Raji (cell line): ENCODE measurements around the gene BMP8A.

Experiments used
- POLR2A ChIP-seq: IDR thresholded peaks from 2 replicates; pipeline ENCODE4 v1.6.1; 2011; ENCODE audit warnings: low read depth, low read length, control low read depth; ENCODE audit not compliant: insufficient read depth

Gene BMP8A

DNA sequence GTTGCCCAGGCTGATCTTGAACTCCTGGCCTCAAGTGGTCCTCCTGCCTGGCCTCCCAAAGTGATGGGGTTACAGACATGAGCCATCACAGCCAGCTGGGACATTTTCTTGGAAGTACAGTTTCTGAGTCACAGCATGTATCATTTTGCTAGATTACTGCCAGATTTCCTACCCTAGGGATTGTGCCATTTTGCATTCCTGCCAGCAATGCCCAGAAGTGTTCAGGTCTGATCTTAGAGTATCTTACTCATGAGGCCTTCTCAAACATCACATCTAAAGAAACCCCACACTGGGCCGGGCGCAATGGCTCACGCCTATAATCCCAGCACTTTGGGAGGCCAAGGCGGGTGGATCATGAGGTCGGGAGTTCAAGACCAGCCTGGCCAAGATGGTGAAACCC, 10.2 kb downstream of the BMP8A start:
- TF ChIP-seq POLR2A = no peak

DNA sequence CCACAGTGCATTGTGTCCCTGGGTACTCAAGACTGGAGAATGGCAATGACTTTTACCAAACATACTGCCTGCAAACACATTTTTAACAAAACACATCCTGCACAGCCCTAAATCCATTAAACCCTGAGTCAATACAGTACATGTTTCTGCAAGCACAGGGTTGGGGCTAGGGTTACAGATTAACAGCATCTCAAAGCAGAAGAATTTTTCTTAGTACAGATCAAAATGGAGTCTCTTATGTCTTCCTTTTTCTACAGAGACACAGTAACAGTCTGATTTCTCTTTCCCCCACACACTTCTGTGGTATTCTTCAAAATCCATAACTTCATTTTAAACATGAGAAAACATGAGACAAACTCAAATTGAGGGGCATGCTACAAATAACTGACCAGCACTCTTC, 13.9 kb downstream of the BMP8A start:
- TF ChIP-seq POLR2A = no peak

GRCh38 chr1:39507230-39507928, 15.9 kb downstream of the BMP8A start:
- no peak for TF ChIP-seq POLR2A

- no peak for TF ChIP-seq POLR2A
Measured at GRCh38 chr1:39508266-39508665, 16.8 kb downstream of the BMP8A start.

GRCh38 chr1:39508857-39509305, 17.4 kb downstream of the BMP8A start:
- TF ChIP-seq POLR2A = no peak

GRCh38 chr1:39509360-39510009, 18.0 kb downstream of the BMP8A start:
- TF ChIP-seq POLR2A = no peak

DNA sequence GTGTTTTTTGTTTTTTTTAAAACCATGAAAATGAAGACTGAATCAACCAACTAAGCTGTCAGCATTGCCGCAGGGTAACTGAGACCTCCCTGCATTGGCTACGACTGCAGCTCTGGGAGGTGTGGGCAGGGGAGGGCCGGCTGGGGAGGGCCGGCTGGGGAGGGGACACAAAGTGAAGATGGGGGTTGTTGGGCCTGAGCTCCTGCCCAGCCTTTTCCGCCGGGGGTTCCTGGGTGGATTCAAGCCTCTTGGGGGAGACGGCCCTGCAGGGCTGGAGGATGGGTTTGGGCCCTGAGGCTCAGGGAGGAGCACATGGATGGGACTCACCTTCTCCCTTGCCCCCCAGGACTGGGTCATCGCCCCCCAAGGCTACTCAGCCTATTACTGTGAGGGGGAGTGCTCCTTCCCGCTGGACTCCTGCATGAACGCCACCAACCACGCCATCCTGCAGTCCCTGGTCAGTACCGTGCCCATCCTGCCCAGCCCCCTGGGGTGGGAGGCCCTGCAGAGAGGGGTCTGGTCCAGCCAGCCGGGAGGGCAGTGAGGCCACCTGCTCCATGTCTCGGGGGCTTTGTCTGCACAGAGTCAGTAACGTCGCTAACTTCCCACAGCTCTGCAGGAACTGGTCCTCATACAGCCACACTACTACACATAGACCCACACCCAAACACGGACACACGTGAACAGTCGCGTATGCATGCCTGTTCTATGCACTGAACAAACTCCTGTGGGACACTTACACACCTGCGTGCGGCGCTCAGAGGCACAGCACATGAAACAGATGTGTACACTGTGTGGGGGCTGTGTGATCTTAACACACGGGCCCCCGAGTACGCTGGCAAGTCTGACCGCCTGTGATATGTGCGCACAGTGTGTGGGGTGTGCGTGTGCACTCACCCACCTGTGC, 31.5 kb downstream of the BMP8A start:
- TF ChIP-seq POLR2A = no peak

DNA sequence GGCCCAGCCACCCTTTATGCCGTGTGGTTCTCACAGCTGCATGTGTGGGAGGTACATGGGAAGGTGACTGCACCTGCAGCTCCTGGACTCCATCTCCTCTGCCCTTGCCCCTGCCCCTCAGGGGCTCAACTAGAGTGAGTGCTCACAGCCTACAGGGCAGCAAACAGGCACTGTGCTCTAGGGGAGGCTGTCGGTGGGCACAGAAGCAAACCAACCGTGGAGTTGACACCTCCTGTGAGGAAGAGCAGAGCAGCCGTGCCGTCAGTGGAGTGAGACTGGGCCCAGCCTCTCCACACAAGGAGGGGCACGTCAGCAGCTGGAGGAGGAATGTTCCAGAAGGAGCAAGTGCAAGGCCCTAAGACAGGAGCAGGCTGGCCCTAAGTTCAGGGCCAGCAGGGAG, 32.7 kb downstream of the BMP8A start:
- TF ChIP-seq POLR2A = no peak

DNA sequence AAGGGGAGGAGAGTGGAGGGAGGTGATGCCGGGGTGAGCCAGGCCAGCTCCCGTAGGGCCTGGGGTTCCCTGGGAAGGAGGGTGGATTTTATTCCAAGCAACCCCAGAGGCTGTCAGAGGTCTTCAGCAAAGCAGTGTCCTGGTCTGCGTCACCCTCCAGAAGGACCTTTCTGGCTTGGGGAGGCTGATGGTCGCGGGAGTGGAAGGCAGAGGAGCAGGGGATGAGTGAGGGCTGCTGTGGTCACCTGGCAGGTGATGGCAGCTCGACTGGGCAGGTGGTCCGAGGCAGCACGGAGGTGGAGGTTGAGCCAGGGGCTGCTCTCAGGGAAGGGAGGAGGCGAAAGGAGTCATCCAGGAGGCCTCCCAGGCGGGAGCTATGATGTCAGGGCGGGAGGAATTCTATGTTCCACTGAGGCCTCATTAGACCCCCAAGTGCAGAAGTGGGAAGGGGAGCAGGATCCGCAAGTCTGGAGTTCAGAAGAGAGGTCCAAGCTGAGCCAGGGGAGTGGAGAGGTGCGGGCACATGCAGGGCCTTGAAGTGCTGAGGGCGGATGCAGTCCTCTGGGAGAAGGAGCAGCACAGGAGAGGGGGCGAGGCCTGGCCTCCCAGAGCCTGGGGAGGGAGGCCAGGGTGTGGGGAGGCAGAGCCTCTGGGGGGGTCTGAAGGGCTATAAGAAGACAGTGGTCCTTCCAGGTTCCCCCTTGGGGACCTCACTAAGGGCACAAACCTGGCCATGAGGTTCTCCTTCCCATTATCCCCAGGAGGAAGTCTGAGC, 33.3 kb downstream of the BMP8A start:
- no peak for TF ChIP-seq POLR2A

DNA sequence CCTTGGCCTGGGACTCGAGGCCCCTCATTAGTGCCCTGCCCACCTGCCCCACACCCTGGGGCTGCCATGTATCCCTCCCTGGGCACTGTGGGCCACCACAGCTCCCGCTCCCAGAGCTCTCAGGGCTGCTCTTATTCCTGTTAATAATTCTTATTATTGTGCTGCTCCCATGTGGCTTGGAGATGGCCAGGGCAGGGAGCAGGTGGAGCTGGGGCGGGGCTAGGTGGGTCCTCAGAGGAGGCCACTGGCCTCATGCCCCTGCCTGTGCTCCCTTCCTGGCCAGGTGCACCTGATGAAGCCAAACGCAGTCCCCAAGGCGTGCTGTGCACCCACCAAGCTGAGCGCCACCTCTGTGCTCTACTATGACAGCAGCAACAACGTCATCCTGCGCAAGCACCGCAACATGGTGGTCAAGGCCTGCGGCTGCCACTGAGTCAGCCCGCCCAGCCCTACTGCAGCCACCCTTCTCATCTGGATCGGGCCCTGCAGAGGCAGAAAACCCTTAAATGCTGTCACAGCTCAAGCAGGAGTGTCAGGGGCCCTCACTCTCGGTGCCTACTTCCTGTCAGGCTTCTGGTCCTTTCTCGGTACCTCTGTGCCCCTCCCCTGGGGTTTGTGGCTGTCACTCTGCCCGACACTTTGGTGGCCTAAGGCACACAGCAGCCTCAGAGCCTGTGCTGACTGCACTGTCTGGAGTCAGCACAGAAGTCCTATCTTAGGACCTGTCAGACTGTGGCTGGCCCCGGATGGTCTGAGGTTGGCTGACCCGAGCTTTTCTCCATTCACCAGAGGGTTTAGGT, 34.1 kb downstream of the BMP8A start:
- no peak for TF ChIP-seq POLR2A

- no peak for TF ChIP-seq POLR2A
Measured at GRCh38 chr1:39526466-39527189, 35.2 kb downstream of the BMP8A start.

DNA sequence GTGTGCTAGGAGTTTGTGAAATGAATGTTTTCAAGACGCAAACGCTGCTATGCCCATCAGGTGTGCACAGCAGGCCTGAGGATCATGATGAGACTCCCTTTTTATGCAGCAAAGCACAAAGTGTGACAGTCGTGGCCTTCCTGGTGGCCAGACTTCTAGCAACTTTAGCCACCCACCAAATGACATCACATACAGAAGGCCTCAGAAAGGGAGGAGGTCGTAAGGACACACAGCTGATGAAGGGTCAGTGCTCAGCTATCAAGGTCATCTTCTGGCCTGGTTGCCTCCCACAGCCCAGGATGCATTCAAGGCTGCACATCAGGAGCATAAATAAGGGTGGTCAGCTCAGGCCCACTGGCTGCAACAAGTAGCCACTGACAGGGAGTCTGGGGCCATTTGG, 36.6 kb downstream of the BMP8A start:
- TF ChIP-seq POLR2A = no peak

GRCh38 chr1:39529901-39530535, 38.6 kb downstream of the BMP8A start:
- no peak for TF ChIP-seq POLR2A
